ENCODE data around the gene TMEM121. TPM values are rescaled to one million over a fixed set of nuclear protein-coding genes. Genes with fewer than 3 reads are reported as not detected.
A peak's percentile ranks its signal among the peaks of the same experiment; 100 is the strongest.

Gene TMEM121
- total RNA-seq, 1 donor from 2014 or later = 4.0 TPM

DNA sequence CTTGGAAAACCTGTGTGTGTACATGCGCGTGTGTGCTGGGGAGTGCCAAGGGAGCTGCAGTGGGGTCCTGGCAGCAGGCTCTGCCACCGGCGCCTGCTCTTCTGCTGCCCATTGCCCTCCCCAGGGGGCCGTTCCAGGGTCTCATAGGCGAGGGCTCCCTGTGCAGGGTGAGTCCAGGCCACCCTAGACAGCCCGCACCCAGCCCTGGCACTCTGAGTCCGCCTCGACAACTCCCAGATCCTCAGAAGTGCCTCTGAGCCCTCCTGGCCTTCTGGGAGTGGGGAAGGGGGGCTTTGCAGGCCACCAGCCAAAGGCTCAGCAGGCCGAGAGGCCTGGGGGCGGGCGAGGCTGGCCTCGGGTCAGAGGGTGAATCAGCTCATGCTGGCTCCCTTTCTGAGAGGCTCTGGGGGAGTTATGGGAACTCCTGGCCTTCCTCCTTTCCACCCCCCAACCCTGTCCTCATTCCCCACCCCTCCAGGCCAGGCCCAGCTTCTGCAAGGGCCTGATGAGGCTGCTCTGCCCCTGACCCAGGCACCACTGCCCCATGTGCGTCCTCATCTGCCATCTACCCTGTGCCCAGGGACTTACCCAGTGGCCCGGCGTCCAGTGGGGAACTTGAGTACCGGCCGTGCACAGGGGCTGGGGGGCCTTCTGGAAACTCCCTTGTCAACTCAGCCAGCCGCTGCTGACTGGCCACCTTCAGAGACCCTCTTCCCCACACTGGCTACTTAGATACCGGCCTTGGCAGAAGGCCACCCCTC lies 37.4 kb upstream of the TMEM121 start:
- Histone ChIP-seq H3K4me3 (ENCODE audit: insufficient read depth, low read depth, low read length) (no peak overlapping the region), H4K20me1 (ENCODE audit: insufficient read depth, low read length) (peaks cover 5% of the 10 kb centered on the region), H3K4me1 (ENCODE audit: insufficient read depth, low read length) (peaks cover 13% of the 10 kb centered on the region), H3K79me2 (ENCODE audit: insufficient read depth, low read length) (peaks cover 8% of the 10 kb centered on the region), H3K27ac (ENCODE audit: low read depth, low read length) (no peak overlapping the region), H3K4me2 (ENCODE audit: low read length) (peak overlapping the region; percentile 98), H3K9ac (ENCODE audit: low read length) (peak overlapping the region; percentile 89), H3K9me3 (ENCODE audit: insufficient read depth, low read depth, low read length) (no peaks in the 10 kb centered on the region), H2AFZ (ENCODE audit: low read depth, low read length) (no peak overlapping the region), H3K36me3 (ENCODE audit: insufficient read depth, low read length) (no peaks in the 10 kb centered on the region), H3K27me3 (ENCODE audit: insufficient read depth, low read length) (peaks cover 13% of the 10 kb centered on the region)
- Mint-ChIP-seq H3K36me3 (ENCODE audit: low read depth, unreplicated experiment) (no peaks in the 10 kb centered on the region), H3K27me3 (ENCODE audit: low read depth, unreplicated experiment) (peaks cover 3% of the 10 kb centered on the region), H3K9me3 (ENCODE audit: unreplicated experiment) (no peaks in the 10 kb centered on the region), H3K4me1 (ENCODE audit: low read depth, unreplicated experiment) (peaks cover 6% of the 10 kb centered on the region), H3K27ac (ENCODE audit: unreplicated experiment) (no peak overlapping the region), H3K4me3 (ENCODE audit: unreplicated experiment) (no peak overlapping the region)
- DNase-seq (ENCODE audit: low read depth) (no peak), FAIRE-seq (no peak)
- TF ChIP-seq EZH2 (IDR thresholded peaks at IDR 0.05; ENCODE audit: insufficient read depth, low read length) (no peak), CTCF (IDR thresholded peaks at IDR 0.05; ENCODE audit: insufficient read depth, low read depth, low read length) (no peak)

DNA sequence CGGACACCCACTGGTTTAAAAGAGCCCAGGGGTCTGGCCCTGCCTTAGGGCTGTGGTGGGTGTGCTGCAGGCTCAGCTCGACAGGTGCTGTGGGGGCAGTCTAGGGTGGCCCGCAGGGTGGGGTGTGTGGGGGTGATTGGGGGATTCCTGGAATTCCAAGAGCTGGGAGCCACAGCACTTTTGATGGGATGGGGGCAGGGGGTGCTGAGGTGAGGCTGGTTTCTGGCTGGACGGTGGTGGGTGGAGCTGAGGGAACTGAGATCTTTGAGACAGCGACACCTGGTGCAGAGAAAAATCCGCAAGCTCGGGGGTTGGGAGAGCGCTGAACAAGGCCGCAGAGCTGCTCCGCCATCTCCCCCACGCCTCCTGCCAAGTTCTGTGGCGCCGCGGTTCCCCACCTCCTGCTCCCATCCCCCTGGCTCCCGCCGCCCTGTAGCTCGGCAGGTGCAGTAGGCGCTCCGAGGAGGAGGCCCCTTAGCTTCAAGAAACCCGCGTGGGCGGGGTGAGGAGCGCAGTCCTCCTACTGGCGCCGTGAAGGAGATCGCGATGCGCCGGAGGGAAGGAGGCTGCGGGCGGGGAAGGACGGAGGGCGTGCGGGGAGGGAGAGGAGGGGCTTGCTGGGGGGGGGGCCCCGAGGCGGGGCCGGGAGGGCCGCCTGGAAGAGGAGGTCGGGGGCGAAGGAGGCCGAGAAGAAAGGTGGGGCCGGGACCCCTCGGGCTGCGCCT lies 36.7 kb upstream of the TMEM121 start:
- peak overlapping the region; percentile 92 for H2AFZ ChIP-seq (ENCODE audit: low read depth, low read length)
- no peak for FAIRE-seq

More for the DNA sequence above, 36.7 kb upstream of the TMEM121 start:
- Mint-ChIP-seq H3K4me3 (ENCODE audit: unreplicated experiment) (peak overlapping the region; percentile 76), H3K9me3 (ENCODE audit: unreplicated experiment) (no peaks in the 10 kb centered on the region), H3K27me3 (ENCODE audit: low read depth, unreplicated experiment) (peaks cover 3% of the 10 kb centered on the region), H3K36me3 (ENCODE audit: low read depth, unreplicated experiment) (no peaks in the 10 kb centered on the region), H3K27ac (ENCODE audit: unreplicated experiment) (peak overlapping the region; percentile 77), H3K4me1 (ENCODE audit: low read depth, unreplicated experiment) (peaks cover 1% of the 10 kb centered on the region)
- peaks cover 5% of the 10 kb centered on the region for H4K20me1 ChIP-seq (ENCODE audit: insufficient read depth, low read length)
- H3K27me3 ChIP-seq (ENCODE audit: insufficient read depth, low read length) = peaks cover 13% of the 10 kb centered on the region
- H3K4me3 ChIP-seq (ENCODE audit: insufficient read depth, low read depth, low read length) = peak overlapping the region; percentile 69
- peak overlapping the region; percentile 98 for H3K4me2 ChIP-seq (ENCODE audit: low read length)
- H3K9ac ChIP-seq (ENCODE audit: low read length) = peak overlapping the region; percentile 89
- H3K9me3 ChIP-seq (ENCODE audit: insufficient read depth, low read depth, low read length) = no peaks in the 10 kb centered on the region
- peak; percentile 68 for DNase-seq (ENCODE audit: low read depth)
- H3K4me1 ChIP-seq (ENCODE audit: insufficient read depth, low read length) = peaks cover 13% of the 10 kb centered on the region
- H3K27ac ChIP-seq (ENCODE audit: low read depth, low read length) = peak overlapping the region; percentile 75
- H3K79me2 ChIP-seq (ENCODE audit: insufficient read depth, low read length) = peaks cover 8% of the 10 kb centered on the region
- TF ChIP-seq CTCF (IDR thresholded peaks at IDR 0.05; ENCODE audit: insufficient read depth, low read depth, low read length) = peak; percentile 45
- no peak for TF ChIP-seq EZH2 (IDR thresholded peaks at IDR 0.05; ENCODE audit: insufficient read depth, low read length)
- H3K36me3 ChIP-seq (ENCODE audit: insufficient read depth, low read length) = no peaks in the 10 kb centered on the region
